Thoracic aorta (tissue), 2 donors: ENCODE measurements around the gene NACA2. TPM values are rescaled to one million over a fixed set of nuclear protein-coding genes. Genes with fewer than 3 reads are reported as not detected.

Source experiments
- ATAC-seq: fragments of 150-250 bp; one replicate; pipeline ENCODE4 v1.8.0; 2017; ENCODE audit warnings: low read depth; ENCODE audit not compliant: insufficient number of reproducible peaks, low FRiP score
- DNase-seq: peaks from one replicate; pipeline ENCODE4 v3.0.0-alpha.2; 2020; ENCODE audit warnings: low spot score
- H3K27ac ChIP-seq, 2 donors: fragments of 200-600 bp; sonication (generic); 1 replicate in 1 of 2; 2 replicates in 1 of 2; pipeline ENCODE4 v1.5.1; 2016; ENCODE audit warnings: mild to moderate bottlenecking in 2 of 2, moderate library complexity in 2 of 2
- H3K27me3 ChIP-seq: fragments of 200-600 bp; sonication (generic); replicated peaks from 2 replicates; pipeline ENCODE4 v1.6.0; 2016; ENCODE audit warnings: mild to moderate bottlenecking; ENCODE audit not compliant: insufficient read depth
- H3K36me3 ChIP-seq: fragments of 200-600 bp; sonication (generic); one replicate; pipeline ENCODE4 v1.5.1; 2016
- H3K4me1 ChIP-seq, 2 donors: fragments of 200-600 bp; sonication (generic); 1 replicate in 1 of 2; 2 replicates in 1 of 2; pipeline versions ENCODE4 v1.5.1 to v1.6.0; 2016; ENCODE audit warnings: low read depth in 2 of 2, mild to moderate bottlenecking in 1 of 2; ENCODE audit not compliant: control insufficient read depth in 1 of 2
- H3K4me3 ChIP-seq: fragments of 200-600 bp; sonication (generic); 2 replicates; pipeline ENCODE4 v1.5.1; 2016; ENCODE audit warnings: mild to moderate bottlenecking
- H3K9me3 ChIP-seq: fragments of 200-600 bp; sonication (generic); 2 replicates; pipeline ENCODE4 v1.5.1; 2016
- total RNA-seq, 2 donors: library from RNA; depleted of rRNA; stranded (reverse); fragments of >200 nt; gene quantifications; one replicate each; pipeline versions ENCODE4 v1.1.0 to v1.2.3, GENCODE V29; 2016
- TF ChIP-seq, protein P1 (sequence below): fragments of 200-600 bp; sonication (generic); IDR thresholded peaks from one replicate; pipeline ENCODE4 v1.5.1; 2019; ENCODE audit warnings: antibody characterized with exemption

The NACA2 gene
- total RNA-seq, 2 donors from 2014 or later: not detected

DNA sequence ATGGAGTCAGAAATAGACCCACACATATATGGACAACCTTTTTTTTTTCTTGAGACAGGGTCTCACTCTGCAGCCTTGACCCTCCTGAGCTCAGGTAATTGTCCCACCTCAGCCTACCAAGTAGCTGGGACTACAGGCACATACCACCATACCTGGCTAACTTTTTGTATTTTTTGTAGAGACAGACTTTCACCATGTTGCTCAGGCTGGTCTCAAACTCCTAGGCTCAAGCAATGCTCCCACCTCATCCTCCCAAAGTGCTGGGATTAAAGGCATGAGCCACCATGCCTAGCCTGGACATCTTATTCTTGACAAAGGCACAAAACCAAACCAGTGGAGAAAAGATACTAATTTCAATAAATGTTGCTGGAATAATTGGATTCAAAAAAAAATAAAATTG is 14.7 kb upstream of the NACA2 start:
- no peak for DNase-seq
- TF ChIP-seq, protein P1, sequence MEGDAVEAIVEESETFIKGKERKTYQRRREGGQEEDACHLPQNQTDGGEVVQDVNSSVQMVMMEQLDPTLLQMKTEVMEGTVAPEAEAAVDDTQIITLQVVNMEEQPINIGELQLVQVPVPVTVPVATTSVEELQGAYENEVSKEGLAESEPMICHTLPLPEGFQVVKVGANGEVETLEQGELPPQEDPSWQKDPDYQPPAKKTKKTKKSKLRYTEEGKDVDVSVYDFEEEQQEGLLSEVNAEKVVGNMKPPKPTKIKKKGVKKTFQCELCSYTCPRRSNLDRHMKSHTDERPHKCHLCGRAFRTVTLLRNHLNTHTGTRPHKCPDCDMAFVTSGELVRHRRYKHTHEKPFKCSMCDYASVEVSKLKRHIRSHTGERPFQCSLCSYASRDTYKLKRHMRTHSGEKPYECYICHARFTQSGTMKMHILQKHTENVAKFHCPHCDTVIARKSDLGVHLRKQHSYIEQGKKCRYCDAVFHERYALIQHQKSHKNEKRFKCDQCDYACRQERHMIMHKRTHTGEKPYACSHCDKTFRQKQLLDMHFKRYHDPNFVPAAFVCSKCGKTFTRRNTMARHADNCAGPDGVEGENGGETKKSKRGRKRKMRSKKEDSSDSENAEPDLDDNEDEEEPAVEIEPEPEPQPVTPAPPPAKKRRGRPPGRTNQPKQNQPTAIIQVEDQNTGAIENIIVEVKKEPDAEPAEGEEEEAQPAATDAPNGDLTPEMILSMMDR: no peak
- no peak overlapping the region for H3K4me3 ChIP-seq
- no peaks in the 10 kb centered on the region for H3K4me1 ChIP-seq
- H3K27me3 ChIP-seq: no peaks in the 10 kb centered on the region
- no peak overlapping the region for H3K27ac ChIP-seq
- ATAC-seq: no peak
- H3K9me3 ChIP-seq: no peaks in the 10 kb centered on the region
- H3K36me3 ChIP-seq: no peaks in the 10 kb centered on the region

DNA sequence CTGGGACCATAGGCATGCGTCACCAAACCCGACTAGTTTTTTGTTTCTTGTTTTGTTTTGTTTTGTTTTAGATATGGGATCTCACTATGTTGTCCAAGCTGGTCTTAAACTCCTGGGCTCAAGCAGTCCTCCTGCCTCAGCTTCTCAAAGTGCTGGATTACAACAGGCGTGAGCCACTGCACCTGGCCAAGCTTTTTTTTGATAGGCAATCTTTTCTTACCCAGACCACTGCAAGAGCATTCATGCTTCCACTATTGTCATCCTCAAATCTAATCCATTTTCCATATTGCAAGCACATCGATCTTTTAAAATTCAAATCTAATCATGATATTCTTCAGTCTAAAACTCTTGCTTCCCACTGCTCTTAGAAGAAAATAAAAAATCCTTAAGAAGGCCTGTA is 10.3 kb upstream of the NACA2 start:
- ATAC-seq (no peak), DNase-seq (no peak)
- H3K9me3 ChIP-seq: no peaks in the 10 kb centered on the region
- no peaks in the 10 kb centered on the region for H3K36me3 ChIP-seq
- H3K27ac ChIP-seq: no peak overlapping the region
- no peak overlapping the region for H3K4me3 ChIP-seq
- H3K27me3 ChIP-seq: no peaks in the 10 kb centered on the region
- H3K4me1 ChIP-seq: no peaks in the 10 kb centered on the region
- TF ChIP-seq, protein P1: no peak

DNA sequence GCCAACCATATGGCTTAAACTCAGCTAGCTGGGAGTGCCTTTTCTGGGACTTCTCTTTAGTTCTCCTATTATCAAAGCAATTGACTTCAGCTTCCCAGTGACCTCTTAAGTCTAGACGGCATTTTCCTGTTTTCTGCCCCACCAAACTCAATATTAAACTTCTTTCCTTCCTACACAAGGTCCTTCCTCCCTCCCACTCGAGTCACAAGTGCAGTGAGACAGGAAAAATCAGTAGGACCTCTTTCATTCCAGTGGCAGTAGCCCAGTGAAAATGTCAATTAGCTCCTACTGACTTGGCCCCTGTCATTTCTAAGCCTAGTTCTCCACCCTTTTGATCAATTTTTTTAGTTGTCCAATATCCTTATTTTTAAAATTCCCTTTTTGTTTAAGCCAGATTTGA is 9.6 kb upstream of the NACA2 start:
- TF ChIP-seq, protein P1: no peak
- ATAC-seq: no peak
- no peaks in the 10 kb centered on the region for H3K27me3 ChIP-seq

GRCh38 chr17:61599608-61600007 is 8.6 kb upstream of the NACA2 start:
- H3K27me3 ChIP-seq: no peaks in the 10 kb centered on the region
- H3K4me3 ChIP-seq: no peak overlapping the region
- TF ChIP-seq, protein P1: no peak
- DNase-seq (no peak), ATAC-seq (no peak)
- no peaks in the 10 kb centered on the region for H3K9me3 ChIP-seq
- H3K36me3 ChIP-seq: no peaks in the 10 kb centered on the region
- H3K4me1 ChIP-seq: no peaks in the 10 kb centered on the region
- no peak overlapping the region for H3K27ac ChIP-seq

More for the DNA sequence above, 9.6 kb upstream of the NACA2 start:
- no peak for DNase-seq
- Histone ChIP-seq H3K9me3 (no peaks in the 10 kb centered on the region), H3K4me1 (no peaks in the 10 kb centered on the region), H3K4me3 (no peak overlapping the region), H3K27ac (no peak overlapping the region), H3K36me3 (no peaks in the 10 kb centered on the region)

DNA sequence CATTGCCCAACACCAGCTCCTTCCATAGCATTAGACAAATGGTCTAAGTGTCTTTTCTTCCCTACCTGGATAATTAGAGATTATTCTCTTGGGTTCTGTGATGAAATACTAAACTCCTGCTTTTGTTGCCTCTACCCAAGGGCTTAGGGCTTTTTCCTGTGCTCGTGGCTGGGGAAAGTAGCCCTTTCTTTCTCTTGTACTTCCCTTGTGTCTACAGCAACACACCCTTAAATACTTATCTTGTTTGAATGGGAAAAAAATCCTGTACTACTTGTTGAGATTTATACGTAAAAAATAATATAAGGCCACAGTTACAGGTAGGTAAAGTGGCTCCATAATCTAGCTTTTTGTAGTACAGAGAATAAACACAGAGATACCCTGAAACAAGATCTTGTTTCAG is 7.0 kb upstream of the NACA2 start:
- TF ChIP-seq, protein P1: no peak
- Histone ChIP-seq H3K4me3 (no peak overlapping the region), H3K9me3 (no peaks in the 10 kb centered on the region), H3K36me3 (no peaks in the 10 kb centered on the region), H3K27me3 (no peaks in the 10 kb centered on the region), H3K4me1 (no peaks in the 10 kb centered on the region), H3K27ac (no peak overlapping the region)
- DNase-seq (no peak), ATAC-seq (no peak)
